CD4-positive, alpha-beta T cell treated with Interleukin-17A for 1 hour (primary cell): ENCODE data around the gene MCF2L2.
A peak's percentile ranks its signal among the peaks of the same experiment; 100 is the strongest.

Experiments
- DNase-seq: peaks from one replicate; pipeline ENCODE4 v3.0.0-alpha.2; 2020

MCF2L2 gene

GRCh38 chr3:183287301-183287971 lies 141.0 kb downstream of the MCF2L2 start:
- peak; percentile 29 for DNase-seq

GRCh38 chr3:183285828-183286457 lies 142.5 kb downstream of the MCF2L2 start:
- peak; percentile 96 for DNase-seq

GRCh38 chr3:183285318-183285717 lies 143.1 kb downstream of the MCF2L2 start:
- DNase-seq, result peak; percentile 13

GRCh38 chr3:183284570-183284969 lies 143.8 kb downstream of the MCF2L2 start:
- DNase-seq, result no peak

GRCh38 chr3:183283886-183284285 lies 144.5 kb downstream of the MCF2L2 start:
- no peak for DNase-seq

GRCh38 chr3:183281126-183281797 lies 147.2 kb downstream of the MCF2L2 start:
- DNase-seq, result no peak

GRCh38 chr3:183279371-183279770 lies 149.0 kb downstream of the MCF2L2 start:
- DNase-seq, result no peak

GRCh38 chr3:183278479-183279088 lies 149.8 kb downstream of the MCF2L2 start:
- DNase-seq, result no peak

- no peak for DNase-seq
Measured at GRCh38 chr3:183277260-183277659, 151.2 kb downstream of the MCF2L2 start.

GRCh38 chr3:183275937-183276336 lies 152.5 kb downstream of the MCF2L2 start:
- no peak for DNase-seq

GRCh38 chr3:183275418-183275817 lies 153.0 kb downstream of the MCF2L2 start:
- DNase-seq, result peak; percentile 20

GRCh38 chr3:183274609-183275008 lies 153.8 kb downstream of the MCF2L2 start:
- DNase-seq, result no peak

- no peak for DNase-seq
Measured at GRCh38 chr3:183272791-183273190, 155.6 kb downstream of the MCF2L2 start.

GRCh38 chr3:183272142-183272541 lies 156.3 kb downstream of the MCF2L2 start:
- DNase-seq, result no peak

- no peak for DNase-seq
Measured at GRCh38 chr3:183270344-183270743, 158.1 kb downstream of the MCF2L2 start.

GRCh38 chr3:183269345-183269744 lies 159.1 kb downstream of the MCF2L2 start:
- DNase-seq, result no peak

GRCh38 chr3:183268366-183268765 lies 160.1 kb downstream of the MCF2L2 start:
- DNase-seq, result no peak

GRCh38 chr3:183267140-183267539 lies 161.3 kb downstream of the MCF2L2 start:
- DNase-seq, result no peak

GRCh38 chr3:183266454-183266853 lies 162.0 kb downstream of the MCF2L2 start:
- no peak for DNase-seq

- no peak for DNase-seq
Measured at GRCh38 chr3:183265834-183266417, 162.5 kb downstream of the MCF2L2 start.

GRCh38 chr3:183265157-183265642 lies 163.2 kb downstream of the MCF2L2 start:
- DNase-seq, result no peak

GRCh38 chr3:183264268-183264667 lies 164.2 kb downstream of the MCF2L2 start:
- no peak for DNase-seq

- DNase-seq, result no peak
Measured at GRCh38 chr3:183262875-183263378, 165.5 kb downstream of the MCF2L2 start.
